GM21576 (cell line): ENCODE measurements around the gene CEP135.
A peak's percentile ranks its signal among the peaks of the same experiment; 100 is the strongest.
"Not testable (repeated sequence)": the region's sequence is repeated elsewhere in the genome, so short reads cannot be mapped to it uniquely, and the experiment has no call there.

ENCODE experiments used
- ATAC-seq: cut with Tn5 transposase; IDR thresholded peaks from one replicate; pipeline ENCODE4 v1.9.1; 2021; ENCODE audit warnings: mild to moderate bottlenecking, moderate library complexity; ENCODE audit not compliant: unreplicated experiment

The CEP135 gene

DNA sequence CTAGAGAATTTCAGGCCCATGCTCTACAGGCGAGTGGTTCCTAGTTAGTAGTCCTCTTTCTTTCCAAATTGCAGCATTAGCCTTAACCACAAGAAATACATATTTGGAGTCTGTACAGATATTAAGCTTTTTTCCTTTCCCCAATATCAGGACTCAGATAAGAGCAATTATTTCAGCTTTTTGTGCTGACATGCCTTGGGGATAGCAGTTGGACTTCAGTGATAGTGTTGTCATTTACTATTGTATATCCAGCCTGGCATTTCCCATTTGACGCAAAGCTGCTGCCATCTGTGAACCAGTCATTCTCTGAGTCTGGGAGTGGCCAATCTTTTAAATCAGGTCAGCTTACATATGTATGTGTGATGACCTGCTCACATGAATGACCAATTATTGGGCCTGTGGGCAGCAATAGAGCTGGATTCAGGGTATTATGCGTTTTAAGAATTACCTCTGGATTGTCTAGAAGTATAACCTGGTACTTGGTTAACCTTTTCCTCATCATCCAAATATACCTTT lies 6.8 kb upstream of the CEP135 start:
- no peak for ATAC-seq

- ATAC-seq = peak; percentile 37
Measured at GRCh38 chr4:55947254-55947882, 1.4 kb upstream of the CEP135 start.

- peak; percentile 13 for ATAC-seq
Measured at GRCh38 chr4:55947912-55948725, 626 bp upstream of the CEP135 start.

DNA sequence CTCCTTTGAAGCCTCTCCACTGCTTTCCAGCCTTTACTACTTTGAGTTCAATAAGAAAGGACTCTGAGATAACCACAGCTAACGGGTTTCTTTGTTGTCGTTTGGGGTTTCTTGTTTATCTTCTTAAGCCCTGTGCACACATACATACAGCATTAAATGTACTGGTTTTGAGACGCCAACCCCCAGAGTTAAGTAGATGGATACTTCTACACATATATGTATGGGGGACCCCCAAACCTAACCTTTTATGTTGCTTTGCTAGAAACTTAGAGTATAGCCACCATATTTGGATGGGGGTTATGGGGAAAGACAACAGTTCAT lies 697 bp downstream of the CEP135 start:
- no peak for ATAC-seq

- no peak for ATAC-seq
Measured at GRCh38 chr4:55951191-55951922, 2.6 kb downstream of the CEP135 start.

DNA sequence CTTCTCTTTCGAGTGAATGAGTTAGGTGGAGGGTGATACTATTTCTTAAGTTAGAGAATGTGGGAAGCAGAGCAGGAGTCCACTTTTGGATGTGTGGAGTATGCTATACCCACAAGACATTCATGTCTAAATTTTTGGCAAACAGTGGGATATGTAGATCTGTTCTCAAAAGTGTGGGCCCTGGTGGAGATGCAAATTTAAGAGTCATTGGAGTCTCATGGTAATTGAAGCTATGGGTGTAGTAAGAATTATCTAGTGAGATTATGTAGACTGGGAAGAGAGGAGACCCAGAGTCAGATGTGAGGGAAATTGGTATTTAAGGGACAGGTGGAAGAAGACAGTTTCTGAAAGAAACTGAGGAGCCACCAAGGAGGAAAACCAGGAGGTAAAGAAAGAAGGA lies 7.0 kb downstream of the CEP135 start:
- no peak for ATAC-seq

DNA sequence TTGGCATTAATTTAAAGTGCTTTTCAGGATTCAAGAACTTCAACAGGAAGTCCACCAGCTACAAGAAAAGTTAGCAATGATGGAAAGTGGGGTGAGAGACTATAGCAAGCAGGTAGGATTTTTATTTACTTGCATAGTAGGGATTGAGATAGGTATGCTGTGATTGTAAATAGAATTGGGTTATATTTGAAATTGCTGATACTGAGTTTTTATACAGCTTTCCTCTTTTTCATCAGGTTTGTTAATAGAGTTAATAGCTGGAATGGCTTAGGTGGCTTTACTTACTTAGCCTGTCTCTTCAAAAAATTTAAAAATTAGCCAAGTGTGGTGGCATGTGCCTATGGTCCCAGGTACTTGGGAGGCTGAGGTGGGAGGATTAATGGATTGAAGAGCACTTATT lies 10.9 kb downstream of the CEP135 start:
- ATAC-seq = no peak

DNA sequence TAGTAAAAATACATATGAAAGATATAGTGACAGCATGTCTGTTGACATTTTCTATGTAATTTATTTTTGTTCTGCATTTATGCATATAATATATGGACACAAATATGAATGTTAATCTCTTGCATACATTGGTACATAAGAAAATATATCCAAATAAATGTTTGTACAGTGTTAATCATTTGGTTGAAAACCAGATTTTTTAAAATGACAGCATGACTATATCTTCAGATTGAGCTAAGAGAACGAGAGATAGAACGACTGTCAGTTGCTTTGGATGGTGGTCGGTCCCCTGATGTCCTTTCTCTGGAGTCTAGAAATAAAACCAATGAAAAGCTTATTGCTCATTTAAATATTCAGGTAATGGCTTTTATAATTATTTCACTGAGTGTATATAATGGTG lies 15.3 kb downstream of the CEP135 start:
- no peak for ATAC-seq

DNA sequence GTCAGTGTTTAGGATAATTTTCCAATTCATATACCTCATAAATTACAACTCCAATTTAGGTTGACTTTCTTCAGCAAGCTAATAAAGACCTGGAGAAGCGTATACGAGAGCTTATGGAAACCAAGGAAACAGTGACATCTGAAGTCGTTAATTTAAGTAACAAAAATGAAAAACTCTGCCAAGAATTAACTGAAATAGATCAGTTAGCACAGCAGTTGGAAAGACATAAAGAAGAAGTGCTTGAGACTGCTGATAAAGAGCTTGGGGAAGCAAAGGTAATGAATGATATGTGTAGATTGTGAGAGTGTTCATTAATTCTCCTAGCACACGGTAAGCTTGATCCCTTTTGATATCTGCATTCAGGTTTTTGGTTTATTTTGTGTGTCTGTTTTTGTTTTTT lies 16.8 kb downstream of the CEP135 start:
- ATAC-seq = no peak

GRCh38 chr4:55966324-55966723 lies 17.6 kb downstream of the CEP135 start:
- not testable (repeated sequence) for ATAC-seq

- no peak for ATAC-seq
Measured at GRCh38 chr4:55967376-55967775, 18.6 kb downstream of the CEP135 start.

- no peak for ATAC-seq
Measured at GRCh38 chr4:55973650-55974049, 24.9 kb downstream of the CEP135 start.

DNA sequence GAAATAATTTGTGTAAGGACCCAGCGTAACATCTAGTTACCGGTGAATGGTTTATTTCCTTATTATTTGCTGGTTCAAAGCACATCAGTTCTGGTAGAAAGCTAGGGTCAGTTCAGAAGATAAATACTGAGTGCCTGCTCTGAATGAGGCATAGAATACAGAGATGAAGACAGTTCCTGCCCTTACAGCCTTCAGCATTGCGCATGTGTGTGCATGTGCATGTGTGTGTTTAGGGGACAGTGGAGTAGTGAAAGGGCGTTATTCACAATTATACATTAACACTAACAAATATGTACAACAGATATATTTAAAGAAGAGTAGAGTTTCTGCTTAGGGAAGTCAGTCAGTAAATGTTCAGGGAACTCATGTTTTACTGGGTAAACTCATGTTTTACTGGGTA lies 29.1 kb downstream of the CEP135 start:
- ATAC-seq = no peak

DNA sequence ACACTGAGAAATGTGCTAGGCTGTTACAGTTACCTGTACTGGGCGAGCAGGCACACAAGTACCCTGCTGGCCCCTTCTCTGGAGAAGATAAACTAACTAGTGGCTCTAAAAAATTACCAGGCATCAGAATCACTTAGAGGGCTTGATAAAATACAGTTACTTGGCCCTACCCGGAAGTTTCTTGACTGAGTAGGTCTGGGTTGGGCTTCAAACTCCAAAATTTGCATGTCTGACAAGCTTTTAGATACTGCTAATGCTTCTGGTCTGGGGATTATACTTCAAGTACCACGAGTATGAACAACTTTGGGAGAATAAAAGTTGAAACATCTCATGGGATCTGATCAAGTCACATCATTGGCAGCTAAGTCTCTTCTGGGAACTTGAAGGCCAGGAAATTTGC lies 30.8 kb downstream of the CEP135 start:
- ATAC-seq = no peak

DNA sequence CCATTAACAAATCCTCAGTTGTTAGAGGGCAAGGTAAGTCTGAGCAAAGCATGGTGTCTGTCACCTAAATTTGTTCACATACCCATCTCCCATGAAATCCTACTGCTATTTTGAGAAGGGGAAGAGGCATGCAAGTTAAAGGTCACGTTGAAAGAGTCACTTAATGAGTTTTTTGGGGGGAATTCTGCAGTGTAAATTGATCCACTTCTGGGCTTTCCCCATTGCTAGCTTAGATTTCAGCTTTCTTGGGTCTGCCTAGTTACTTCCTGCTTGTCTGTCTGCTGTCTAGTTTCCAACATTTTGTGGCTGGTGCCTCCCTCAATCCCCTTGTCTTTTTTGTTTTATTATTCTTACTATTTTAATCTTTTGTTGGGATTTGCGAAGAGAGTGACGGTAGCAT lies 32.0 kb downstream of the CEP135 start:
- no peak for ATAC-seq

DNA sequence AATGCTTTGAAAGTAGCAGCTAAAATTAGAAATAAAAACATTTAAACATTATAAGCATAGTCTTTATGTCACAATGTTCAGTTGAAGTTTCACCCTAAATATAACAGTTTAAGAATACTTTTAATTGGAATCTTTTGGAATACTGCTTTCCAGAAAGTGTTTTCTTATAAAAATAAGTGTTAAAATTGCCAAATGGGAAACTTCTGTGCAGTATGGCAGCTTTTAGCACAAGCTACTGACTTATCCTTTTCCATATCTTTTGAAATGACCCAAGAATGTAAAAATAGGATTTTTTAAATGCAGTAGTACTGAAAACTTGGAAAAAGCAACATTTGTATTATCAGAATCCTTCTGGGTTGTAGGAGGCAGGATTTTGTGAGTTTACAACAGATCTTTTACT lies 34.2 kb downstream of the CEP135 start:
- no peak for ATAC-seq

GRCh38 chr4:55989766-55990165 lies 41.0 kb downstream of the CEP135 start:
- ATAC-seq = no peak

DNA sequence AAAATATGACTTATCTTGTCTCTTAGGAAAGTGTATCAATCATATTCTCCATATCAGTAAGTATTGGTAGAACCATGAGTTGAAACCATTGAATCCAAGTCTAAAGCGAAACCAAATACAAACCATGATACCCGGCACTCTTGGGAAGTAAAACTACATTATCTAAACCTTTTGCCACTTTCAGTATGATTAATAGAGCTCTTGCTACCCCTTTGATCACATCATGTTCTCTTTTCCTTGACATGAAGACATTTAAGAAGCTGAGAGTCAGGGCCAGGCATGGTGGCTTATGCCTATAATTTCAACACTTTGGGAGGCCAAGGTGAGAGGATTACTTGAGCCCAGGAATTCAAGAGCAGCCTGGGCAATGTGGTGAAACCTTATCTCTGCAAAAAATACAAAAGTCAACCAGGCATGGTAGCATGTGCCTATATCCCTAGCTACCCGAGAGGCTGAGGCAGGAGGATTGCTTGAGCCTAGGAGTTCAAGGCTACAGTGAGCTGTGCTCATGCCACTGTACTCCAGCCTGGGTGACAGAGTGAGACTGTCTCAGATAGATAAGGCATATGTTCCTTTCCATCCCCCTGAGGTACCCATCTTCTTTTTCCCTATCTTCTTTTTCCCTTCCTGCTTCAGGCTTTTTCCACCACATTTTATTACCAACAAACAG lies 45.4 kb downstream of the CEP135 start:
- ATAC-seq = peak; percentile 85

DNA sequence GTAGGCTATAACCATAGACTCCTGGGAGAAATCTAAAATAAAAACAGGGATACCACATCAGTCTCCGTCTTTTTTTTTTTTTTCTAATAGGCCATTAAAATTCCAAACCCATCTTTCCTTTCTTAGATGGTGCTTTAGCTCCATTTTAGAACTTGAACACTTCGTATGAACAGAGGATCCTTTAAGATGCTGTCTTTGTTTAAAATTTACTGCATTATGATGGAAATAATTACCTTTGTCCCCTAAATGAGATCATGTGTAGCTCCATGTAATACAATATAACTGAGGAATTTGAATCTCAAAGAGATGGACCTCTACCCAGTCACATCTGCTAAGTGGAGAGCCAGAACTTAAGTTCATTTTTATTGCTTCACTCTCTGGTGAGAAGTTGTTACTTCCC lies 47.9 kb downstream of the CEP135 start:
- ATAC-seq = no peak

- no peak for ATAC-seq
Measured at GRCh38 chr4:56003606-56004005, 54.9 kb downstream of the CEP135 start.

GRCh38 chr4:56004235-56004634 lies 55.5 kb downstream of the CEP135 start:
- ATAC-seq = no peak
